Peyer's patch (tissue), 4 donors: ENCODE data around the gene EPHB1.

Experiments
- CTCF ChIP-seq, 6 experiments: fragments of 450-650 bp in 4 of 6; fragments of 200-600 bp in 2 of 6; sonication (generic) in 1 of 6; IDR thresholded peaks; one replicate each; pipeline ENCODE4 v1.5.1; 2017 to 2019; ENCODE audit warnings: antibody characterized with exemption in 6 of 6, mild to moderate bottlenecking in 3 of 6, moderate library complexity in 1 of 6
- POLR2A ChIP-seq, 2 donors: fragments of 450-650 bp; IDR thresholded peaks; one replicate each; pipeline ENCODE4 v1.5.1; 2017; ENCODE audit warnings: antibody characterized with exemption in 2 of 2, mild to moderate bottlenecking in 2 of 2, moderate library complexity in 2 of 2

- TF ChIP-seq CTCF (IDR thresholded peaks at IDR 0.05): no peak
- no peak for TF ChIP-seq POLR2A (IDR thresholded peaks at IDR 0.05)
Measured at GRCh38 chr3:135260025-135260424, 465.0 kb downstream of the EPHB1 start.
